RWPE1 (cell line): ENCODE measurements around the gene ADK.

Source experiments
- CTCF ChIA-PET: fragments of 350-600 bp; sonication (Branson Sonifier 250); formaldehyde crosslinking; extraction: SDS; loops from one replicate; lab custom pipeline; 2021; lab: Yijun Ruan, JAX
- POLR2A ChIA-PET: fragments of 400-600 bp; formaldehyde crosslinking; extraction: SDS; loops from one replicate; lab custom pipeline; 2020; ENCODE audit warnings: antibody characterized with exemption; ENCODE audit not compliant: low non-redundant PET; lab: Yijun Ruan, JAX
- DNase-seq: peaks from one replicate; pipeline ENCODE4 v3.0.0; 2012; ENCODE audit warnings: low spot score
- H3K27ac ChIP-seq: fragments of 450-650 bp; 2 replicates; pipeline ENCODE4 v1.5.1; 2017
- CTCF ChIP-seq: fragments of 450-650 bp; conservative IDR thresholded peaks from 2 replicates; pipeline ENCODE4 v1.5.1; 2017; ENCODE audit warnings: low read depth, mild to moderate bottlenecking

Gene ADK

GRCh38 chr10:74150990-74151878 is at the start of gene ADK:
ADK (plus strand) TSS chr10:74151221; CDS start chr10:74151279, 58 bp downstream.
- DNase-seq: peak; percentile 100
- peak within 1 kb of the TSS; percentile 87 for H3K27ac ChIP-seq
- ChIA-PET CTCF (interaction anchor here (0.5 to 1.2 kb wide), 2 partner anchors 38 to 81 kb away, joined by 3 to 4 read pairs; no protein-coding TSS in a partner anchor), POLR2A (interaction anchor here (0.9 kb wide), 1 partner anchor 25 kb away, joined by 8 read pairs; no protein-coding TSS in a partner anchor)
- TF ChIP-seq CTCF: peak; percentile 37

GRCh38 chr10:74103560-74104258 is 47.3 kb upstream of the ADK start:
- POLR2A ChIA-PET: no interaction called here
- TF ChIP-seq CTCF: peak; percentile 21; the same call in 1 of the 2 replicates
- no peak for DNase-seq

GRCh38 chr10:74104480-74104879 is 46.5 kb upstream of the ADK start:
- no peak overlapping the region for H3K27ac ChIP-seq
- ChIA-PET CTCF (no interaction called here), POLR2A (interaction anchor here (0.7 kb wide), 1 partner anchor 186 kb away, joined by 3 read pairs; no protein-coding TSS in a partner anchor)
- no peak for TF ChIP-seq CTCF
- DNase-seq: no peak

More at GRCh38 chr10:74103560-74104258, 47.3 kb upstream of the ADK start:
- no peak overlapping the region for H3K27ac ChIP-seq
- CTCF ChIA-PET: interaction anchor here (0.6 to 1.2 kb wide), 11 partner anchors 12 to 996 kb away, joined by 3 to 7 read pairs (median 4); no protein-coding TSS in a partner anchor

GRCh38 chr10:74104996-74105395 is 46.0 kb upstream of the ADK start:
- H3K27ac ChIP-seq: no peak overlapping the region
- no peak for DNase-seq
- ChIA-PET POLR2A (interaction anchor here (0.7 kb wide), 1 partner anchor 186 kb away, joined by 3 read pairs; no protein-coding TSS in a partner anchor), CTCF (no interaction called here)
- TF ChIP-seq CTCF: no peak

GRCh38 chr10:74107391-74107790 is 43.6 kb upstream of the ADK start:
- ChIA-PET CTCF (interaction anchor here (0.5 to 1.1 kb wide), 6 partner anchors 11 to 333 kb away, joined by 3 to 4 read pairs (median 3); no protein-coding TSS in a partner anchor), POLR2A (no interaction called here)
- no peak for TF ChIP-seq CTCF
- H3K27ac ChIP-seq: no peak overlapping the region
- DNase-seq: no peak

- no peak for TF ChIP-seq CTCF
- ChIA-PET CTCF (interaction anchor here (0.9 to 1.1 kb wide), 2 partner anchors 111 to 335 kb away, joined by 3 to 4 read pairs; no protein-coding TSS in a partner anchor), POLR2A (interaction anchor here (0.6 kb wide), 1 partner anchor 67 kb away, joined by 5 read pairs; no protein-coding TSS in a partner anchor)
- no peak for DNase-seq
- no peak overlapping the region for H3K27ac ChIP-seq
Observed at GRCh38 chr10:74109452-74109851, 41.6 kb upstream of the ADK start.
